ENCODE measurements around the gene HCN3. TPM values are rescaled to one million over a fixed set of nuclear protein-coding genes. Genes with fewer than 3 reads are reported as not detected.

The HCN3 gene
- total RNA-seq, 4 donors from 2014 or later: 5.4 to 8.5 (median 6.4) TPM

- no peak for TF ChIP-seq POLR2A (IDR thresholded peaks at IDR 0.05)
- TF ChIP-seq CTCF (IDR thresholded peaks at IDR 0.05): no peak
- H3K4me3 ChIP-seq (ENCODE audit: low read depth, poor library complexity, severe bottlenecking): no peak overlapping the region
- DNase-seq (ENCODE audit: low spot score in 2 of 2): no peak
- WGBS, 2 donors: 91 to 92% methylated on average over 8 of the region's 8 CpGs
- intact Hi-C loops (cut with DNase I; ENCODE audit: low total_unique reads): no loop called here
Observed at GRCh38 chr1:155300024-155300423, 22.8 kb downstream of the HCN3 start.

DNA sequence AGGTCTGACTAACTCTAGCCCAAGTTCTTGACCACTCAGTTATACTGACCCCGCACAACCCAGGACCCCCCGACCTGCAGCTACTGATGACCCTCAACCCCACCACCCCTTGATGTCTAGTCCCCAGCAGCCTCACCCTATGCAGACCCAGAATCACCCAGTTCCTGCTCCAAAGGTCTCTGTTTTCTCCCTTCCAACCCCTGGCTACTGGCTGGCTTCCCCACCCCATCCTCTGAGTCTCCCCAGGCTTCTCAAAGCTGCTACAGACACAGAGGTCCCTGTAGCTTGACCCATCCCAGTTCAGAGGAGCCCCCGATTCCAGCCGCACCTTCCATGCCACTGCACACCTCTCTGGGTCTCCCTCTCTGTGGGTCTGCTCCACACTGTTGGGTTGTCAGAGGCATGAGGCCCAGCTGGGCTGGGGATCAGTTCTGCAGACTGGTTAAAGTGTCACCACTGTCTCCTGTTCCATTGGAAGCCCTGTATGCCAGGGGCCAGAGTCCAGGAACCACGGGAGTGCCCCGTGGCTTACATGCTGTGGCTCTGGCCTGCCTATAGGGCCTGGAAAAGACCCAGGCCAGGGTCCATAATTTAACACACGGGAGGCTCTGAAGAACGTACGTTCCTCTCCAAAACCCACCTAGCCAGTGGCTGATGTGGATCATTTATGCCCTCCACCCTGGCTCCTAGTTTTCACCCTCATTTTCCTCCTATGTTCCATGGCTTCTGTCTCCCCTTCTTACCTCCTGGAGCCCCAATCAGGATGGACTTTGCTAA is 23.5 kb downstream of the HCN3 start:
- intact Hi-C loops (cut with DNase I; ENCODE audit: low total_unique reads): no loop called here
- no peak for DNase-seq (ENCODE audit: low spot score in 2 of 2)
- WGBS, 2 donors: 87 to 88% methylated on average over 7 to 9 of the region's 9 CpGs
- no peak overlapping the region for H3K4me3 ChIP-seq (ENCODE audit: low read depth, poor library complexity, severe bottlenecking)
- TF ChIP-seq POLR2A (IDR thresholded peaks at IDR 0.05): no peak

GRCh38 chr1:155301342-155301841 is 24.1 kb downstream of the HCN3 start, which contains the start of gene PKLR:
PKLR (minus strand) TSS chr1:155301438; CDS start chr1:155301395, 43 bp downstream.
- no peak for DNase-seq (ENCODE audit: low spot score in 2 of 2)
- TF ChIP-seq POLR2A (IDR thresholded peaks at IDR 0.05): no peak
- no peak for TF ChIP-seq CTCF (IDR thresholded peaks at IDR 0.05)
- whole genome bisulfite sequencing, 2 donors: 83 to 91% methylated on average over 5 of the region's 5 CpGs
- intact Hi-C loops (cut with DNase I; ENCODE audit: low total_unique reads): no loop called here
- H3K4me3 ChIP-seq (ENCODE audit: low read depth, poor library complexity, severe bottlenecking): no peak within 1 kb of the TSS

- no peak for DNase-seq (ENCODE audit: low spot score in 2 of 2)
- WGBS, 2 donors: 83 to 84% methylated on average over 11 of the region's 11 CpGs
- H3K4me3 ChIP-seq (ENCODE audit: low read depth, poor library complexity, severe bottlenecking): no peak overlapping the region
- TF ChIP-seq POLR2A (IDR thresholded peaks at IDR 0.05): no peak
- no peak for TF ChIP-seq CTCF (IDR thresholded peaks at IDR 0.05)
- intact Hi-C loops (cut with DNase I; ENCODE audit: low total_unique reads): no loop called here
Observed at GRCh38 chr1:155304558-155305063, 27.3 kb downstream of the HCN3 start.

DNA sequence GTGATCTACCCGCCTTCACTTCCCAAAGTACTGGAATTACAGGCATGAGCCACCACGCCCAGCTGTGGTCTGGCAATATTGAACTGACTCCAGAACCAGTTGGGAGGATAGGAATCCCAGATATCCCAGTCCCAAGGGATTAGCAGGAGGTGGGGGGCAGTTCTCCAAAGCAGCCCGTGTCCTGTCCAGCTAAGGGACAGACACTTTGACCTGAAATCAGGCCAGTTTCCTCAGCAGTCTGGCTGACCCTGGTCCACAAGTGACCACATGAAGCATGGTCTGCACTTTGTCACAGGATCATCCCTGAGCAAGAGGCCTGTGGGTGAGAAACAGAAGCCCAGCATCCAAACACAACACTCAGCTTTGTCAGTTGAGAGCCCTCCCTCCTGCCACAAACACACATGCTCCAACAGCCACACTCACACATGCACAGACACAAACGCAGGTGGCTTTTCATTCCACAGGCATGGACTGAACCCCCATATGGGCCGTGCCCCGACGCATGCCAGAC is 28.7 kb downstream of the HCN3 start:
- no peak for TF ChIP-seq CTCF (IDR thresholded peaks at IDR 0.05)
- TF ChIP-seq POLR2A (IDR thresholded peaks at IDR 0.05): no peak

DNA sequence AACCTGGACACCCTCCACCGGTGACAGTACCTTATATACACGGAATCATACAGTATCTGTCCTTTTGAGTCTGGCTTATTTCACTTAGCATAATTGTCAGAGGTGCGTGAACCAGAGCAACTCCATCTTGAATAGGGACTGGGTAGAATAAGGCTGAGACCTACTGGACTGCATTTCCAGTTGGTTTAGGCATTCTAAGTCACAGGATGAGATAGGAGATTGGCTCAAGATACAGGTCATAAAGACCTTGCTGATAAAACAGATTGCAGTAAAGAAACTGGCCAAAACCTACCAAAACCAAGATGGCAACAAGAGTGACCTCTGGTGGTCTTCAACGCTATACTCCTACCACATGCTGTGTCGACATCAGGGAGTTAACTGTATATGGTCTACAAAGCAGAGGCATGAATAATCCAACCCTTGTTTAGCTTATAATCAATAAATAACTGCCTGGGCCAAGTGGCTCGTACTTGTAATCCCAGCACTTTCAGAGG is 30.0 kb downstream of the HCN3 start:
- TF ChIP-seq CTCF (IDR thresholded peaks at IDR 0.05): no peak
- no peak overlapping the region for H3K4me3 ChIP-seq (ENCODE audit: low read depth, poor library complexity, severe bottlenecking)
- 62 to 68% methylated on average over 6 of the region's 6 CpGs for WGBS, 2 donors
- intact Hi-C loops (cut with DNase I; ENCODE audit: low total_unique reads): no loop called here
- DNase-seq (ENCODE audit: low spot score in 2 of 2): no peak

More for the DNA sequence above, 28.7 kb downstream of the HCN3 start:
- H3K4me3 ChIP-seq (ENCODE audit: low read depth, poor library complexity, severe bottlenecking): no peak overlapping the region
- WGBS, 2 donors: 49 to 70% methylated on average over 7 of the region's 7 CpGs
- no peak for DNase-seq (ENCODE audit: low spot score in 2 of 2)
- intact Hi-C loops (cut with DNase I; ENCODE audit: low total_unique reads): no loop called here

Data from lower leg skin (tissue), 4 donors.